Measurements from ENCODE around the gene KRTAP4-6.
"Not testable (repeated sequence)": the region's sequence is repeated elsewhere in the genome, so short reads cannot be mapped to it uniquely, and the experiment has no call there.

The KRTAP4-6 gene

GRCh38 chr17:41140360-41141131 lies at the start of gene KRTAP4-6:
Gene KRTAP4-6, minus strand, starts transcription at chr17:41140544. Its CDS starts 57 bp downstream, at chr17:41140487.
- DNase-seq = no peak

- DNase-seq = not testable (repeated sequence)
Observed at GRCh38 chr17:41189837-41190318, 49.5 kb upstream of the KRTAP4-6 start, which contains the start of gene KRTAP9-1. Gene KRTAP9-1, plus strand, starts transcription at chr17:41189887. Its CDS starts 0 bp downstream, at chr17:41189887.

- DNase-seq = no peak
Observed at GRCh38 chr17:41186872-41187271, 46.5 kb upstream of the KRTAP4-6 start.

GRCh38 chr17:41185001-41185400 lies 44.7 kb upstream of the KRTAP4-6 start:
- no peak for DNase-seq

- DNase-seq = no peak
Observed at GRCh38 chr17:41184480-41184961, 44.2 kb upstream of the KRTAP4-6 start, which contains the start of gene KRTAP4-1. Gene KRTAP4-1, minus strand, starts transcription at chr17:41184911. Its CDS starts 57 bp downstream, at chr17:41184854.

- no peak for DNase-seq
Observed at GRCh38 chr17:41178843-41179616, 38.7 kb upstream of the KRTAP4-6 start.

- DNase-seq = no peak
Observed at GRCh38 chr17:41178341-41178740, 38.0 kb upstream of the KRTAP4-6 start.

- DNase-seq = no peak
Observed at GRCh38 chr17:41177727-41178271, 37.5 kb upstream of the KRTAP4-6 start, which contains the start of gene KRTAP4-2. Gene KRTAP4-2, minus strand, starts transcription at chr17:41178221. Its CDS starts 57 bp downstream, at chr17:41178164.

- DNase-seq = no peak
Observed at GRCh38 chr17:41176744-41177387, 36.5 kb upstream of the KRTAP4-6 start.

GRCh38 chr17:41171886-41172285 lies 31.5 kb upstream of the KRTAP4-6 start:
- DNase-seq = no peak

- DNase-seq = no peak
Observed at GRCh38 chr17:41168121-41168520, 27.8 kb upstream of the KRTAP4-6 start, which contains the start of gene KRTAP4-3. Gene KRTAP4-3, minus strand, starts transcription at chr17:41168221. Its CDS starts 49 bp downstream, at chr17:41168172.

GRCh38 chr17:41167561-41167960 lies 27.2 kb upstream of the KRTAP4-6 start:
- DNase-seq = no peak

- no peak for DNase-seq
Observed at GRCh38 chr17:41163828-41164227, 23.5 kb upstream of the KRTAP4-6 start.

- DNase-seq = no peak
Observed at GRCh38 chr17:41160648-41161047, 20.3 kb upstream of the KRTAP4-6 start, which contains the start of gene KRTAP4-4. Gene KRTAP4-4, minus strand, starts transcription at chr17:41160748. Its CDS starts 57 bp downstream, at chr17:41160691.

- DNase-seq = not testable (repeated sequence)
Observed at GRCh38 chr17:41160190-41160589, 19.8 kb upstream of the KRTAP4-6 start.

GRCh38 chr17:41153856-41154255 lies 13.5 kb upstream of the KRTAP4-6 start:
- DNase-seq = no peak

GRCh38 chr17:41151525-41151924 lies 11.2 kb upstream of the KRTAP4-6 start:
- DNase-seq = no peak

GRCh38 chr17:41150026-41150425 lies 9.7 kb upstream of the KRTAP4-6 start:
- DNase-seq = no peak

GRCh38 chr17:41149652-41149985 lies 9.3 kb upstream of the KRTAP4-6 start, which contains the start of gene KRTAP4-5:
Gene KRTAP4-5, minus strand, starts transcription at chr17:41149825. Its CDS starts 58 bp downstream, at chr17:41149767.
- no peak for DNase-seq

GRCh38 chr17:41148971-41149651 lies 8.8 kb upstream of the KRTAP4-6 start:
- not testable (repeated sequence) for DNase-seq

GRCh38 chr17:41147531-41148204 lies 7.3 kb upstream of the KRTAP4-6 start:
- DNase-seq = no peak

All from stimulated activated CD4-positive, alpha-beta T cell treated with anti-CD3 and anti-CD28 coated beads, Interleukin-1b, Interleukin-23, amount 100 ng/mL, for 48 hours (primary cell).